ENCODE measurements around the gene MRGPRF.

GRCh38 chr11:69037074-69037473, 24.0 kb upstream of the MRGPRF start:
- TF ChIP-seq POLR2A (IDR thresholded peaks at IDR 0.05; ENCODE audit: low read depth, low read length) (no peak), TAF1 (IDR thresholded peaks at IDR 0.05; ENCODE audit: borderline replicate concordance, low read depth, low read length) (no peak), POLR2AphosphoS5 (IDR thresholded peaks at IDR 0.05; ENCODE audit: low read depth, low read length) (no peak)
